GM13977 (cell line): ENCODE data around the gene MAP2K1.

Experiments
- DNase-seq: peaks from one replicate; pipeline ENCODE4 v3.0.0; 2012; ENCODE audit warnings: low spot score
- in situ Hi-C: fragments of 300-500 bp; cut with MboI; formaldehyde crosslinking; loops from one replicate; pipeline ENCODE4 v1.12.0; 2022; ENCODE audit warnings: low sequenced_read_pairs, low pct_unique_long_range_greater_than_20kb, mixed read lengths, inconsistent platforms; ENCODE audit not compliant: unreplicated experiment
- TF ChIP-seq, protein P1 (sequence below): IDR thresholded peaks from 2 replicates; pipeline ENCODE4 v1.5.1; 2012; ENCODE audit warnings: mild to moderate bottlenecking, control low read depth; ENCODE audit not compliant: insufficient read depth; ENCODE audit errors: extremely low read depth, missing control alignments

Gene MAP2K1

DNA sequence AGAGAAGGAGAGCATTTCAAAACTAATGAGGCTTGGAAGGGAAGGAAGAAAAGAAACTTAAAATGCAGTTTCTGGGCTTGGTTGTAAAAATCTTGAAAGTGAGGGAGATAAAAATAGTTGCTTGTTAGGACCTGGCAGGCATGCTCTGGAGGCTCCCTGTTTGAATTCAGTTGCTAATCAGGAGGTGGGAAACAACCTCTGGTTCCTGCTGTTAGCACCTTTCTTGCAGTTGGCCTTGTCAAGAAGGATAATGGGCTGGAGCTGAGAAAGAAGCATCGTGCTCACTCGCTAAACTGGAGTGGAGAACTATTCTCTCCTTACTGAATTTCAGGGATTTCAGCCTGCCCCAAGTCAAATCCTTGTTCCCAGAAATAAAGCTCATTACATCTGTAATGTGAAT is 87.4 kb downstream of the MAP2K1 start:
- in situ Hi-C loops: no loop called here
- TF ChIP-seq, protein P1, sequence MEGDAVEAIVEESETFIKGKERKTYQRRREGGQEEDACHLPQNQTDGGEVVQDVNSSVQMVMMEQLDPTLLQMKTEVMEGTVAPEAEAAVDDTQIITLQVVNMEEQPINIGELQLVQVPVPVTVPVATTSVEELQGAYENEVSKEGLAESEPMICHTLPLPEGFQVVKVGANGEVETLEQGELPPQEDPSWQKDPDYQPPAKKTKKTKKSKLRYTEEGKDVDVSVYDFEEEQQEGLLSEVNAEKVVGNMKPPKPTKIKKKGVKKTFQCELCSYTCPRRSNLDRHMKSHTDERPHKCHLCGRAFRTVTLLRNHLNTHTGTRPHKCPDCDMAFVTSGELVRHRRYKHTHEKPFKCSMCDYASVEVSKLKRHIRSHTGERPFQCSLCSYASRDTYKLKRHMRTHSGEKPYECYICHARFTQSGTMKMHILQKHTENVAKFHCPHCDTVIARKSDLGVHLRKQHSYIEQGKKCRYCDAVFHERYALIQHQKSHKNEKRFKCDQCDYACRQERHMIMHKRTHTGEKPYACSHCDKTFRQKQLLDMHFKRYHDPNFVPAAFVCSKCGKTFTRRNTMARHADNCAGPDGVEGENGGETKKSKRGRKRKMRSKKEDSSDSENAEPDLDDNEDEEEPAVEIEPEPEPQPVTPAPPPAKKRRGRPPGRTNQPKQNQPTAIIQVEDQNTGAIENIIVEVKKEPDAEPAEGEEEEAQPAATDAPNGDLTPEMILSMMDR: no peak
- no peak for DNase-seq

DNA sequence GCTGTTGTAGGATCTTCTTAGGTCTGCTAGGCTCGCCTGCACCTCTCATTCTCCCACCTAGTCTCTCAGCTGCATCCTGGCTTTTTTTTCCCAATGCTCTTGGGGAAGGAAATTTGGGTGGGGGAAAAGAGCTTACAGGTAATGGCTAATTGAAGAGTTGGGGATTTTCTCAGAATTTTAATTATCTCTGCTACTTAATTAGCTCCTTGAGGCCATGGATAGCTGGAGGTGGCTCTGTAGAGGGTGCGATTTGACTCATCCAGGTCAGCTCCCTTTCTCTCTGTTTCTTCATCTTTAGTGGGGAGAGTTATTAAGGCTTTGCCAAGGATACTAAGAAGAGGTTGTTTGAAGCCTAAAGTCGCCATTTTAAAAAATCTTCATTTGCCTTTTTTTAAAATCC is 88.3 kb downstream of the MAP2K1 start:
- in situ Hi-C loops: no loop called here
- no peak for DNase-seq
- TF ChIP-seq, protein P1: no peak

DNA sequence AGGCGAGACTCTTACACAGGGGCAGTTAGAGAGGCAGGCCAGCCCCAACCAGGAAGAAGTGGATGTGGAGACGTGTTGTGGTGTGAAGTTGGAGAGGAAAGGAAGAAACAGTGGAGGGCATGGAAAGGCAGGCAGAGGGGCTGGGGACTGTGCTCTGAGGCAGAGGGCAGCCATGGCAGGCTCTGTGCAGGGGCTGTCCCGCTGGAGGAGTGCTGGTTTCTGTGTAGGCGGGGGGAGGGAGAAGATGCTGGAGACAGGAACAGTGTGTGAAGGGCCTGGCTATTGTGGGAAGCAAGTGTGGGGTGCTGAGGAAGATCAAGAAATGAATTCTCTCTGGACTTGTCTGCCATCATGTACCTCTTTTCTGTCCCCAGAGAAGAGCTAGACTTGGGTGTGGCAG is 89.8 kb downstream of the MAP2K1 start:
- in situ Hi-C loops: no loop called here
- TF ChIP-seq, protein P1: no peak
- DNase-seq: no peak

DNA sequence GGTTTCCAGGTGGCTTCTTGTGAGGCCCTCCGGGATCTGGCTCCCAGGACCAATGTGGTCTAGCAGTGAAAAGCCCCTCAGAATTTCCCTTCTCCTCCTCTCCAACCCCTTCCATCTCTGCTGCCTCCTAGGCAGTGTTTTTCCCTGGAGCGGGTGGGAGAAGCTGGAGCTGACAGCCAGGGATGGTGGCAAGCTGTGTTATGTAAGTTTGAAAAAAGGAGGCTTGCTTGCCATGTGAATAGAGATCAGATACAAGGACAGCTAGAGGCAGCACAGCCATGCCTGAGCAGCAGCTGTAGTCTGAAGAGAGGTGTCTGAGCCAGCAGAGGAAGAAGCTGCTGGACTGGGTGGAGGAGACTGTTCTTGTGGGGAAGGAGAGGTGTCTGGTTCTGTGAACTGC is 90.3 kb downstream of the MAP2K1 start:
- in situ Hi-C loops: no loop called here
- TF ChIP-seq, protein P1: no peak
- DNase-seq: no peak

DNA sequence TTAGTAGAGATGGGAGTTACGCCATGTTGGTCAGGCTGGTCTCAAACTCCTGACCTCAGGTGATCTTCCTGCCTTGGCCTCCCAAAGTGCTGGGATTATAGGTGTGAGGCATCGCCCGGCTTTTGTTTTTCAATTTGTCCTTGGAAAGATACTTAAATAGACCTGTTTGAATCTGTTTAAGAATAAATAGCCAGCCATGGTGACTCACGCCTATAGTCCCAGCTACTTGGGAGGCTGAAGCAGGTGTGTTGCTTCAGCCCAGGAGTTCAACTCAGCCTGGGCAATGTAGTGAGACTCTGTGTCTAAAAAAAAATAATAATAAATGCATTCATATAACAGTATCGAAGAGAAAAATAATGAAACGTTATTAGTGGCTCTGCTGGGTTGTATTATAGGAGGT is 93.6 kb downstream of the MAP2K1 start:
- in situ Hi-C loops: no loop called here
- no peak for DNase-seq
- TF ChIP-seq, protein P1: no peak

DNA sequence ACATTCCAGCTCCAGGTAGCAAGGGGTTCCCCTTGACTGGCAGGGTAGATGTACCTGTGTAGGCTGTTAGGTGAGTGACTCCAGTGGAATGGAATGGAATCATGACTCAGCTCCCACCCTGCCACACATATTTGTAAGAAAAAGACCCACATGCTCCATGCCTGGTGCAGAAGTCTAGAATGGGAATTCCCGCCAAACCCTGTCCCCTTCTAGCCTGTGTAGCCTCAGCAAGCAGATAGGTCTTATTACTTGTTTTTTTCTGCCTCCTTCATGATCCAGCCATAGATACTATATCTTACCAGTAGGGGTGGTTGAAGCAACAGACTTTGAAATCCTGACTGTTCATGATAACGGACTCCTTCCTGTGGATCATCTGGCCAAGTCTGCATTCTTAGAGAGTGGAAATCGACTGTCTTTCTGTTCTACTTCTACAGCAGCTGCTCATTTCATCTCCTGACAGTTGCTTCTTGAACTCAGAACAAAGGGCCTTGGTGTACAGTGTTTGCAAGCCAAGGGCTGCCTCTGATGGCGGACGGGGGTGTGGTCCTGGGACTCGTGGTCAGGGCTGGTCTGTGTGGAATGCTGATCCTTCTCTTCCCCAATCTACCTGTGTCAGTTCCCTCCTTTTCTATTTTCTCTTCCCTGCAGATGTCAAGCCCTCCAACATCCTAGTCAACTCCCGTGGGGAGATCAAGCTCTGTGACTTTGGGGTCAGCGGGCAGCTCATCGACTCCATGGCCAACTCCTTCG is 94.6 kb downstream of the MAP2K1 start:
- no peak for DNase-seq
- TF ChIP-seq, protein P1: no peak
- in situ Hi-C loops: no loop called here
